Parathyroid adenoma (tissue), 2 donors: ENCODE results near the gene GRK3.

Experiments used
- H2AFZ ChIP-seq: fragments of 300-600 bp; sonication (generic); one replicate; pipeline ENCODE4 v1.7.0; 2017; ENCODE audit warnings: antibody characterized with exemption, mild to moderate bottlenecking
- H3K27ac ChIP-seq: fragments of 300-600 bp; sonication (generic); one replicate; pipeline ENCODE4 v1.7.0; 2017
- H3K27me3 ChIP-seq: fragments of 300-600 bp; sonication (generic); one replicate; pipeline ENCODE4 v1.7.0; 2017; ENCODE audit warnings: low read length; ENCODE audit not compliant: control insufficient read depth, insufficient read depth
- H3K36me3 ChIP-seq: fragments of 300-600 bp; sonication (generic); one replicate; pipeline ENCODE4 v1.7.0; 2017; ENCODE audit warnings: low read length; ENCODE audit not compliant: control insufficient read depth, insufficient read depth
- H3K4me1 ChIP-seq: fragments of 300-600 bp; sonication (generic); one replicate; pipeline ENCODE4 v1.7.0; 2017; ENCODE audit warnings: control low read depth
- H3K4me2 ChIP-seq: fragments of 300-600 bp; sonication (generic); one replicate; pipeline ENCODE4 v1.7.0; 2017; ENCODE audit warnings: low read length
- H3K4me3 ChIP-seq: fragments of 300-600 bp; sonication (generic); one replicate; pipeline ENCODE4 v1.7.0; 2017; ENCODE audit warnings: low read depth, low read length
- H3K79me2 ChIP-seq: fragments of 300-600 bp; sonication (generic); one replicate; pipeline ENCODE4 v1.7.0; 2017; ENCODE audit warnings: control low read depth
- H3K9ac ChIP-seq: fragments of 300-600 bp; sonication (generic); one replicate; pipeline ENCODE4 v1.7.0; 2017; ENCODE audit warnings: mild to moderate bottlenecking
- H3K9me3 ChIP-seq: fragments of 300-600 bp; sonication (generic); one replicate; pipeline ENCODE4 v1.7.0; 2017; ENCODE audit warnings: low read length; ENCODE audit not compliant: control insufficient read depth
- CTCF ChIP-seq: fragments of 300-600 bp; sonication (generic); IDR thresholded peaks from one replicate; pipeline ENCODE4 v1.7.0; 2017; ENCODE audit warnings: antibody characterized with exemption, mild to moderate bottlenecking
- donor health status: primary hyperparathyroidism.

Gene GRK3

GRCh38 chr22:25698461-25698860, 134.0 kb downstream of the GRK3 start:
- no peak for TF ChIP-seq CTCF
- H3K79me2 ChIP-seq: no peaks in the 10 kb centered on the region

GRCh38 chr22:25698978-25699377, 134.5 kb downstream of the GRK3 start:
- no peak overlapping the region for H2AFZ ChIP-seq
- no peaks in the 10 kb centered on the region for H3K36me3 ChIP-seq
- no peaks in the 10 kb centered on the region for H3K9me3 ChIP-seq
- no peak for TF ChIP-seq CTCF
- H3K4me3 ChIP-seq: no peak overlapping the region
- no peaks in the 10 kb centered on the region for H3K79me2 ChIP-seq
- no peak overlapping the region for H3K27ac ChIP-seq
- H3K4me1 ChIP-seq: no peaks in the 10 kb centered on the region
- no peaks in the 10 kb centered on the region for H3K27me3 ChIP-seq
- no peak overlapping the region for H3K4me2 ChIP-seq
- no peak overlapping the region for H3K9ac ChIP-seq

More at GRCh38 chr22:25698461-25698860, 134.0 kb downstream of the GRK3 start:
- H3K4me3 ChIP-seq: no peak overlapping the region
- no peak overlapping the region for H3K9ac ChIP-seq
- H3K27ac ChIP-seq: no peak overlapping the region
- H3K27me3 ChIP-seq: no peaks in the 10 kb centered on the region
- H3K4me2 ChIP-seq: no peak overlapping the region
- no peaks in the 10 kb centered on the region for H3K9me3 ChIP-seq
- no peaks in the 10 kb centered on the region for H3K4me1 ChIP-seq
- no peaks in the 10 kb centered on the region for H3K36me3 ChIP-seq
- H2AFZ ChIP-seq: no peak overlapping the region

GRCh38 chr22:25701056-25701780, 136.7 kb downstream of the GRK3 start:
- Histone ChIP-seq H3K4me1 (no peaks in the 10 kb centered on the region), H3K9me3 (no peaks in the 10 kb centered on the region), H3K79me2 (no peaks in the 10 kb centered on the region), H3K27me3 (no peaks in the 10 kb centered on the region), H3K9ac (no peak overlapping the region), H2AFZ (no peak overlapping the region), H3K4me3 (no peak overlapping the region), H3K4me2 (no peak overlapping the region), H3K36me3 (no peaks in the 10 kb centered on the region), H3K27ac (no peak overlapping the region)
- no peak for TF ChIP-seq CTCF

GRCh38 chr22:25702040-25702439, 137.6 kb downstream of the GRK3 start:
- Histone ChIP-seq H3K4me2 (no peak overlapping the region), H3K27ac (no peak overlapping the region), H3K9ac (no peak overlapping the region), H2AFZ (no peak overlapping the region), H3K79me2 (no peaks in the 10 kb centered on the region), H3K9me3 (no peaks in the 10 kb centered on the region), H3K36me3 (no peaks in the 10 kb centered on the region), H3K4me1 (no peaks in the 10 kb centered on the region), H3K27me3 (no peaks in the 10 kb centered on the region), H3K4me3 (no peak overlapping the region)
- no peak for TF ChIP-seq CTCF

- Histone ChIP-seq H3K4me1 (no peaks in the 10 kb centered on the region), H3K4me3 (no peak overlapping the region), H3K36me3 (no peaks in the 10 kb centered on the region), H3K9me3 (no peaks in the 10 kb centered on the region), H3K9ac (no peak overlapping the region), H3K27me3 (no peaks in the 10 kb centered on the region), H2AFZ (no peak overlapping the region), H3K79me2 (no peaks in the 10 kb centered on the region), H3K27ac (no peak overlapping the region), H3K4me2 (no peak overlapping the region)
- no peak for TF ChIP-seq CTCF
Observed at GRCh38 chr22:25702571-25703167, 138.2 kb downstream of the GRK3 start.
